GM21723 (cell line): ENCODE data around the gene ALX4.

Experiments
- ATAC-seq: cut with Tn5 transposase; IDR thresholded peaks from one replicate; pipeline ENCODE4 v1.9.1; 2021; ENCODE audit warnings: mild to moderate bottlenecking, moderate library complexity; ENCODE audit not compliant: unreplicated experiment

The ALX4 gene

DNA sequence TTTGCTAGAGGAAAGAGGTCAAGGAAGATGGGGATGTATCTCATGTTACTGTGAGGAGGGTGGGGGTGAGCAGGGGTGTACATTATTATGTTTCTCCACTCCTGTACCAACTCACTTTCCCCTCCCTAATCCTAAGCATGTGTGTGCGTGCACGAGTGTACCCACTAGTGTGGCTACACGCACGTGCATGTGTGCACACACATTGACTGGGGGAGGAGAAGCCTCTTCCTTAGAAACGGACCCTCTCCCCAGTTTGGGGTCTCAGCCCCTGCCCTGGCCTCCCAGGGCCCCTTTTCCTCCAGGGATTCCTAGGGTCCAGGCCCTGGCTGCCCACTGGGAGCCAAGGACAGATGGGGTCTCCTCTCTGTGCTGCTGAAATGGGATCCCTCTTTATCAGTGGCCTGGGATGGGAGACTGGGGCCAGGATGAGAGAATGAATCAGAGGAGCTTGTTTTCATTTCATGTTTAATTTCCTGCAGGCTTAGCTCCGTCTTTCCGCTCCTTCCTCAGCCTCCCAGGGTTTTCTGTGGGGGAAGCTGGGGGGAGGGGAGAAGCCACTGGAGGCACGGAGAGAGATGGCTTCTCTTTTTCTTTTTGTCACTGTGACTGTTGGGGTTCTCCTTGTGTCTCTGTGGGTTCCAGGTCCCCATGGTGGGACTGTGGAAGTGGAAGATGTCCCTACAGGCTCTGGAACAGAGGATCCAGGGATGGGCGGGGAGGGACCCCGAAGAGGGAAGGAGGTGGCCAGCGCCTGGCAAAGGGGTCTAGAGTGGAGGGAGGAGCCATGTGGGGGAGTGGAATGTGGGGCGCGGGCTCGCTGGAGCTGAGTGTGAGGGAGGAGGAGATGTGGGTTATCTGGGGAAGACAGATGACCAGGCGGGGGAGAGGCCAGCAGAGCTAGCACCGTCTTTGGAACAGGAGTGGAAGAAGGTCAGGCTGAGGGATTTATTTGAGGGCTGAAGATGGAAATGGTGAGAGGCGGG, 40.3 kb downstream of the ALX4 start:
- no peak for ATAC-seq

DNA sequence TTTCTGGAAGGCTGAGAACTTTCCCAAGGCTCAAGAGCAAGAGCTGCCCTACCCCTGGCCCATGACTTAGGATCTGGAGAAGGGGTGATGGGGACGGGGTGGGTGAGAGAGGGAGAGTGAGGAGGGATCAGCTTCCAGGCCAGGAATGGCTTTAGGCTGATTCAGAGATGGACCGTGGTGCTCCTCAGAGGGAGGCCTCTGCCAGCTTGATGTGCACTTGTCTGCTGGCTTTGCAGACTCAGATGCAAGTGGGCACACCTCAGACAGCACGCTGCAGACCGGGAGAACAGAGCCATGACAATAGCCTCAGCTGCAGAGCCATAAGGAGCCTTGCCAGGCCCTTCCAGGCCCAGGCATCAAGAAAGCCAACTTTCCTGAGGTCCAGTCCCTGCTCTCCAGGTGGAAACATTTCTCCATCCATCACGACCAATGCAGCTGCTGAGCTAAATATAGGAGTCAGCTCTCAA, 41.3 kb downstream of the ALX4 start:
- ATAC-seq, result no peak

DNA sequence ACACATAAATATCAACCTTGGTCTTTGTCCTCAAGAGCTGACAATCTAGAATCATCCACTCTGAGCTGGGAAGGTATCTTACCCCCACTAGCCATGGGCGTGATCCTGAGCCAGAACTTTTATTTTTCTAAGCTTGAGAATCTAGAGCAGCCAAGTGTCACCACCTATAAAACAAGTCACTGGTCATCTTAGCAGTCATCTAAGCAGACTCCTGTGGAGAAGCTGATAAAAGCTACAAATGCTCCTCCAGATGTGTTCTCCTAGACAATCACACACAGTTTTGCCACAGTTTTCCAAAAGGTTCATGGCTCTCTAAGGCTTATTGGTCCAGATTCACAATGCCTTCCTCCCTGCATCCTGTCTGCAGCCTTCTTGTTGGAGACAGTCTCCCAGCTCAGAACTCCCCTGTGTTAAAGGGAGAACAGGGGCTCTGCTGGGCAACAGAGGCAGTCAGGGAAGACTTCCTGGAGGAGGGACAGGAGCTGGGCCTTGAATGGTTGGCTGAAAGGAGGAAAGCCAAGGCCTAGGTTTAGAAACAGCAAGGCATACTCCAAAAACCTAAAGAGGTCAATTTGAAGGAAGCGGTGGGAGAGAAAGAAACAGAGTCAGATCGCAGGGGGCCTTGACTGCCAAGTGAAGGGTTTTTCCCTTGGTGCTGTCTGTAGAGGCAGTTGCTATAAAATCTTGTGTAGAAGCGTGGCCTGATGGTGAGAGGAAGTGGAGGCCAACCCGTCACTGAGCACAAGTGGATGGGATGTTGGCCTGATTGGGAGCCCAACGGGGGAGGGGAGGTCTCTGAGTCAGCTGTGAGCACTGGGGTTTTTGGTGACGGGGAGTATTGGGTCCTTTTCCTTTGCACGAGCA, 42.0 kb downstream of the ALX4 start:
- no peak for ATAC-seq

DNA sequence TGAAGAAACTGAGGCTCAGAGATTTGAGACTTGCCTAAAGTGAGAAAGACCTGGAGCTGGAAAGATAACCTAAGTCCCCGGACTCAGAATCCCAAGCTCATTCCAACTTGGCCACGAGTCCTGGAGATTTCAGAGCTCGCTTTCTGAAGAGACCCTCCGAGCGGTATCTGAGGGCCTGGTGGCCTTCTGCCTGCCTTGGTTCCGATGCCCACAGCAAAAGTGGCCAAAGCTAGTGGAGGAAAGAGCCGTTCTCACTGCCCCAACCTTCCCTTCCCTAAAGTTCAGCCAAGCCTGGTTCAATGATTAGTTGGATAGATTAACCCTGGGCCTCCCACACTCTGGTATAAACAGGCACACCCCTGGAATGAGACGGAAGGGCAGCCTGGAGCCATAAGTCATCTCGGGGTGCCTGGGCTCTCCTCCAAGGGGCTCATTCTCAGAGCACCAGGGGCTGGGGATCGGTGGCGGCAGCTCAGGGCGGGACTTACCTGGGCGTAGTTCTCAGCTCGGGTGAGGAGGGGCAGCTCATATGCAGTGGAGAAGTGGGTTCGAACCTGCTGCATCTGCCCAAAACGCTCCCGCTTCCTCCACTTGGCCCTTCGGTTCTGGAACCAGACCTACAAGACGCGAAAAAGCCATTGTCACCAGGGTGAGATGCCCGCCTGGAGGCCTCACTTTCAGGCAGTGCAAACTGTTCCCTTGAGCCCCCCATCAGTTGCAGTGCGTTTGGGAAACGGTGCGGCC, 42.8 kb downstream of the ALX4 start:
- ATAC-seq, result no peak

DNA sequence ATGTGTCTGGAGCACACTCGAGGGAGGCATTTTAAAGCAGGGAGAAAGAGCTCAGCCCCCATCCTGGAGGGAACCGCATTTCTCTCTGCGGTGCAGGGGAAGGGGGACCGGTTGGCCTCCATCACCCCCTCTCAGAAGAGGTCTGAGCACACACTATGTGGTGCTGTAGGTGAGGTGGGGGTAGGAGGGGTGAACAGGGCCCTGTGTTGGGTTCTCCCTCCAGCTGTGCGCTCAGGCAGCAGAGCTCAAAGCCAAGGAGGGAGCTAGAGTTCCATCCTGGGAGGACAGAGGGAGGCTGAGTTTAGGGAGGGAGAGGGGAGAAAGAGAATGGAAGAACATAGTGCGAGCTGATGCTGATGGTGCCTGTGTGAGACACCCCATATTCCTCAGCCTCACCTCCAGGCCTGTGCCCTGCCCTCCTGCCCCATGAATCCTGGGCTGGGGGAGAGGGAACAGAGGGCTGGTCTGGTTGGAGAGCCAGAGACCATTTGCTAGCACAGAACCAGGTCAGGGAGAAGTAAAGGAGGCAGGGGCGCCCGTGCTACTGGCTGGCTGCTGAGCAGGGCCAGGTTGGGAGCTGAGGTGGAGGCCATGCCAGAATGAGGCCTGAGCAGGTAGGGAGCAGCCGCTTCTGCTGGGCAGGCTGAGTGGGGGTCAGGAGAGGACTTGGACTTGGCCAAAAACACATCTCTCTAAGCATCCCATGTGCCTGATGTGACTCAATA, 43.7 kb downstream of the ALX4 start:
- no peak for ATAC-seq

DNA sequence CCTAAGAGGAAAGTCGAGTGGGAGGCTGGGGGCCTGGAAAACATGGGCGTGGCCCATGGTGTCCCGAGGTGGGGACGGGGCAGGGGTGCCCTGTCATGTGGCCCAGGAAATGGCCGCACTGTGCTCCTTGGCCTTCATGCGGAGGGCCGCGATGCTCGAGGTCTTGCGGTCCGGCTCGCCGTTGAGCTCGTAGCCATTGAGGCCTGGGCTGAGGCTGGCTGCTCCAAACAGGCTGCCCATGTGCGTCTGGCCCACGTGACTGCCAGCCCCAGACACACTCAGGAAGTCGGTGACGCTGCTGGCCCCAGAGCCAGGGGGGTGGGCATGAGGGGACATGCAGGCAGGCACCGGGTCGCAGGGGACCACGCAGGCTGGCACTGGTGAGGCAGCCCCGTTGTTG, 45.2 kb downstream of the ALX4 start:
- ATAC-seq, result no peak

DNA sequence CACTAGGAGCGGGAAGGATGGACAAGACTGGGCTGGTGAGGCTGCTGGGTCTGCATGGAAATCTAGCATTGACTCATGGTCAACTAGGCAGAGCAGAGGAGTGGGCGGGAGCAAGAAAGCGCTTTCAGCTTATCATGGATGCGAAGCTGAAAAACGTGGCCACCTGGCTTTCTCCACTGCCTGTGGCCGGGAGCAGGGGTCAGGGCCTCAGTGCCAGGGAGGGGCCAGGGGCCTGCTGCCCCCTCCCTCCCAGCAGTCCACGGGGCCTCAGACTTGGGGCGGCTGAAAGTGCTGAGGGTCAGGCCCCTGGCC, 45.5 kb downstream of the ALX4 start:
- ATAC-seq, result no peak

DNA sequence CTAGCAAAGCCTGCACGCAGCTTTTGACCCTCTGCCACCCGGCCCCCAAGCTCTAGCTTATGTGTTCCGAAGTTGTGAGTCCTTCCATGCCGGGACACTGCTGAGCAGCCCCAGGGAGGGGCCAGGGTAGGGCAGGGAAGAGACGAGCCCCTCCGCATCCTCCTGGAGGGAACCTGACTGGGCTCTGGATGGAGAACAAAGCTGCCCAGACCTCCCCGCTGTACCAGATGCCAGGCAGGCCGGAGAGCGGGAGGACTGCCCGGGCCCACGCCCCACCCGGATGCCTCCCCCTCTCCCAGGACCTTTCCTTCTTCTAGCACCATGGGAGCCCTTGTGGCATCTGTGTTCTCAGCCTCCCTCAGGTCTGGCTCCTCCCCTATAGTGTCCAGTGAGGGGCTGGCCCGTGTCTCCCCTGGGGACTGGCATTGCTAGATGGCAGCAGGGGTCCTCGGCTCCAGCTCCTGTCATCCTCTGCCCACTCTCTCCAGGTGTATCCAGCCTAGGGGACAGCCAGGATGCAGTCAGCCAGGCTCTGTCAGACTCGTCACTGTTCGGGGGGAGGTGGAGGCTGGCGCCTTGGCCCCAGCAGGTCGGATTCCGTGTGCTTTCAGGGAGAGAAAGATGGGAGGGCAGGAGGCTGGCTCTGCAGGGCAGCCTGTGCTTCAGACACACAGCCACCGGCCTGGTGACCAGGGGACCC, 46.1 kb downstream of the ALX4 start:
- ATAC-seq, result no peak

DNA sequence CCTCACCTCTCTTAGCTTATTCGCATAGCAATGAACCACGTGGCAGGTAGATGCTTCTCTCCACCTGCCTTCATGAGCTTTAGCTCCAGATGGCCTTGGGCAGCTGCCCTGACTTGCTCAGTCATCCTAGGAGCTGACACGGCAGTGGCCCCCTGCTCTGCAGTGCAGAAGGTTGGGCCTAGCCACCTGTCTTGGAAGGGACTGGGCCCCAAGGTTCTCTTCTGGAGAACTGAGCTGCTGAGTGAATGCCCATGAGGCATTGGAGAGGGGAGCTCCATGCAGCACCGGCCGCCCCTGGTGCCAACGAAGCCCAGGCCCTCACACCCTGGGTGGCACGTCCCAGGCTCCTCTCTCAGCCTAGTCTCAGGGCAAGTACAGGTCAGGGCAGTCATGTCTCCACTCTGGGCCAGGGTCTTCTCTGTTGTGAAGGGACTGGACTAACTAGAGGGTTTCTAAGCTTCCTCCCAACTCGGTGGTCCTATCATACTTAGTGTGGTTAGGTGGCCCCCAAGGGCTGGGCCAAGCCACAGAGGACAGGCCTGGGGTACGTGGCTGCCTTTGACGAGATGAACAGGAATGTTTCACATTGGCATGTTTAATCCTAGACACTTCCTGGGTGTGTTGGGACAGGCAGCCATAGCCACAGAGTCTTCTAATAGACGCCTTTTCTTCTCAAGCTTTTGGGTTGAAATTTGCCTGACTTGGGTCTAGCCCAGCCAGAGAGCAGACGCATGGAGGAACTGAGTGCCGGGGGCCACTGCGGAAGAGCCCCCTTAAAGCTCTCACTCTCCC, 47.9 kb downstream of the ALX4 start:
- ATAC-seq, result no peak

DNA sequence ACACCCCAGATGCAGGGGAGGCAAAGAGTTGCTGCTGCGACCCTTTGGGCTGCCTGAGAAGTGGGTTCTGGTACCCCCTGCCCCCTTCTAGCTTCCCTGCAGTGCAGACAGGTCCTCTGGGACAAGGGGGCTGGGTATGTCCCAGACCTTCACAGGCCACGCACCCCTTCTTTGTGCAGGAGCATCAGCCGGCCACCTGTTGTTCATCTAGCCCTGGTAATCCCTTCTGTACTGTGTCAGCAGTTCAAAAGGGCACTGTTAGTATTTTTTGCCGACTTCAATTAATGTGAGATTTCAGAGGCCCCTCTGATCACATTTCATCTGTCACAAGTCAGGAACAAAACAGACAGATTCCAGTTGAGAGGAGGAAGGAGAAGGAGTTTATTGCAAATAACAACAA, 49.9 kb downstream of the ALX4 start:
- no peak for ATAC-seq

DNA sequence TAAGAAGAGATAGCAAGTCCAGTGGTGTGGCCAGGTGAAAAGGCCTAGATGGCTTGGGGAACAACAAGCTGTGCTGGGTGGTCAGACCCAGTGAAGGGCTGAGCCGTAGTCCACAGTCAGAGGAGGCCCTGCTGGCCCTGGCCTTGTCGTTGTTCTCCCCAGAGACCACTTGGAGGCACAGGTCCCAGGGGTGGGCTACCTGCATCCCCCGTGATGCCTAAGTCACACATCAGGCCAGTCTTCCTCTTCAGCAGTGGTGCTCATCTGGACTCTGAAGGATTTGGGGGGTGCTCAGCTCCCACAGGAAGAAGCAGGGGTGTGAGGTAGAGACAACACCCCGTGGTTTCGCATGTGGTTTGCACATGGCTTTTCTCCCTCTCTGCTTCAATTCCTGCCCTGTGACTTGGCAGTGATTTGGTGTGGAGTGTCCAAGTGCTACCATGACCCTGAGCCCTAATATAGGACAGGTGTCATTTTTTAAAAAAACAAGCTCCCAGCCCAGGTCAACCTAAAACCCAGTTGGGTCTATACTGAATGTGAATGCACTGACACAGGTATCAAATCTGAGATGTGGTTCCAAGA, 51.0 kb downstream of the ALX4 start:
- no peak for ATAC-seq

DNA sequence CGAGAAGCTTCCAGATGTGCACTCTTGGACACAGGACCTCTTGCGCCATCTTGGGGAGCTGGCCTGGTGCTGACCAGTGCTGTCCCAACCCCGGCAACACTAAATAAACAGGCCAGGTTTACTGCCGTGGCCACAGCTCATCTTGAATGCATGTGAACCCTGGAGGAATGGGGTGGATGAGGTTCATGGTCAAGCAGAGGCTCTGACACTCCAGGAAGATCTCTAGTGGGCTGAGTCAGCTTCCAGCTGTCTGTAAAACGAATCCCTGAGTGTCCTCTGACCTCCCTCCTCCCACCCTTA, 51.8 kb downstream of the ALX4 start:
- ATAC-seq, result no peak

DNA sequence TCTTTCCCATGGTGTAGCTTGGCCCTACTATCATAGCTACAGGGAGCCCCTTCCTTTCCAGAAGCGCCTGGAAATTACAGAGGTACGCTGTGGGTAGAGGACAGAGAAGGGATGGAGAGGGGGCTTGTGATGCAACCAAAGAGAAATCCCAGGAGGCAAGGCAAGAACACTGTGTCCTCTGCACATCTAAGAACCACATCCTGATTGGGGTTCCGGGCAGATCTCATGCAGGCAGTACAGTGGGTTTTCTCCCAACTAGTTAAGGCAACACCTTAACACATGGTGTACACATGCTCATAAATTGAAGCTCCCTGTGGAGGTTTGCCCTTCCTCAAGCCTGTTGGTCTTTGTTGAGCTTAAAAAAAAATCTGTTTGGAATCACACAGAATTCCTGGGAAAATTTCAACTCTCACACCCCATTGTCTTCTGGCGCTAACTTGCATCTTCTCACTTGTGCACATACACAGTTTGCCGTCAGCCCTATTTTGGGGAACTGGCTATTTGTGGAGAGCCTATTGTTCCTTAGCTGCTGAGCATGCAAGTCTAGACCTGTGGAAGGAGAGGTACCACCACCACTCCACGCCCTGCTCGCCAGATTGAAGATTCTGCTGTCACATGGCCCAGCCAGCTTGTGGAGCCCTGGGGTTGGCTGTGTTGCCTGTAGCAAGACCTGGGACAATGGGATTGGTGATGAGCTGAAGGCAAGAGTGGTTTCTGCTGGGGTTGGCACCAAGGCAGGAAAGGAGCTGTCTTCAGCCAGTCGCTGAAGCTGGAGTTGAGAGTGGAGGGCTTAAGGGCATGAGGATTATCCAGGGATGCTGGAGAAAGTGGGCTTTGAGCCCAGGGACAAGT, 52.4 kb downstream of the ALX4 start:
- ATAC-seq, result no peak

DNA sequence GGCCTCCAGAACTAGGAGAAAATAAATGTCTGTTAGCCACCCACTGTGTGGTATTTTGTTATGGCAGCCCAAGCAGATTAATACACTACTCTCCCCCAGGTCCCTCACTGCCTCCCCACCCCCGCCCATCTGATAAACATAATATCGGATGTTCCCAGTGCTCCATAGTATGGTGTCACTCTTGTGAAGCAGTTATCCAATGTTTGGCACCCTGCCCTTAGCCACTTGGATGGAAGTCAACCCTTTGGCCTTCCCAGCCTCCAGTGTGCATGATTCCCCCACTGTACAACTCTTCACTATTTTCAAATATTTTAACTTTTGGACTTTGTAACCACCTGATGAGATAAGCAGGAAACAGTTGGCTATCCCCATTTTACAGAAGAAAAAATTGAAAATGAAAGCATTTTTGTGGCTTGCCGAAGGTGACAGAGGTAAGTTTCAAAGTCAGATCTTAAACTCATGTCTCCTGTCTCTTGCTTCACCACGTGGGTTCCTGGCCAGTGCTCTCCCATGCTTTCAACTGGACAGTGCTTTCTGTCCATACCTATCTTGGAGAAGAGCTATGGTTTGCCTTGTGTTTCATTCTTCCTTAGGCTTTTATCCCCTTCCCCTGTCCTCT, 53.2 kb downstream of the ALX4 start:
- no peak for ATAC-seq

DNA sequence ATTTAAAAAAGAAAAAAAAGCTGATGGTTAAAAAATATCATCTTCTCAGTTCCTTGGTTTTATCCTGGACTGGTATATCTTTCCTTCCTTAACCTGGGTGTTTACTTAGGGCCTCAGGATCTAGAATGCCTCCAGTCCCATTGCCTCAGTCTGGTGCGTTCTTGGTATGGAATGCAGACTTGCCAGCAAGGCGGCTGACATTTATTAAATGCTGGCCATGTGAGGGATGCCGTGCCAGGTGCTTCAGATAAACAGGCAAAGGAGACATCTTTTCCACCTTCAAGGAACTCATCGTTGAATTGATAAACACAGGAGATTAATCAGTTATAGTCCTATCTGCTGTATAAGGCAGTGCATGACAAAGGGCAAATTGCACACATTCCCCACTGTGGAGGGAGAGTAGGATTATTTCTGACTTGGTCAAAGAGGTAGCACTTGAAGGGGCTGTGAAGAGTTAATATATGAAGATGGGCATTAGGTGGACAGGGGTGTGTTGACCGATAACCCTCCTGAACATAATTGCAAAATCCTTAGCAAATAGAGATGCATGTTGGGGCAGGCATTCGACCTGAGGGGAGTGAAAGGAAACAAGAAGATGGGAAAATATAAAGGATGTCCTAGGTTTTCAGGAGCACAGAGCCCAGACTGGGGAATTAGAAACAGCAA, 54.4 kb downstream of the ALX4 start:
- no peak for ATAC-seq

DNA sequence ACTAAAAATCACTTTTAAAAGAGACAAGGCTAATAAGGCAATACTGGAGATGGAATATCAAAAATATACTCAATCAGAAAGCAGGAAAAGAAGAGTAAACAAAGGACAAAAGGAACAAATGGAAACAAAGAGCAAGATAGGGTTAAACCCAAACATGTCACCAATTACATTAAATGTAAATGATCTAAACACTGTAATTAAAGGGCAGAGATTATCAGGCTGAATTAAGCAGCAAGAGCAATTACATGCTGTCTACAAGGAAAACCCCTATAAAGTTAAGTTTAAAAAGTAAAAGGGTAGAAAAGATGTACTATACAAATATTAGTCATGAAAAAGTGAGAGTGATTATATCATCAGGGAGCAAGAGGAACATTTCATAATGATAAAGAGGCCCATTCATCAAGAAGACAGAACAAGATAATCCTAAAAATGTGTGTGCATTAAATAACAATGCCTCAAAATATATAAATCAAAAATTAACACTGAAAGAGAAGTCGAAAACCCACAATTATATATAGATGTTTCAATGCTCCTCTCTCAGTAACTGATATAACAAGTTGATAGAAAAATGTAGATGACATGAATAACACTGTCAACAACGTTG, 56.8 kb downstream of the ALX4 start:
- ATAC-seq, result no peak

DNA sequence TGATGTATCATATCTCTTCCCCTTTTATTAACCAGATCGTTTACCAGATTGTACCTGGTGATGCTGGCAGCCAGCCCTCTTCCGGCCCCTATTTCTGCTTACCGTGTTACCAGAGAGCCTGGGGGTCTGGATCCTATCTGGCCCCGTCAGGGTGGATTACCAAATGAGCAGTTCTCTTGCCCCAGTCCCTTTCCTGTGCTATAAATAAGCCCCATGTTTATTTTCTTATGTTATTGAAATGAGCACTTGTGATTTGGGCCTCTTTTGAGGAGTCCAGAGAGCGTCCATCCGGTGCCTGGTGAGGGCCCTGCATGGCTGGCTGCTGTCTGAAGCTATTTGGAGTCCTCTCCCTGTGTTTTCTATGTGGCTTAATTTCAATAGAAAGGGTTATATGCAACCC, 59.5 kb downstream of the ALX4 start:
- no peak for ATAC-seq
